ENCODE measurements around the gene AFDN. TPM values are rescaled to one million over a fixed set of nuclear protein-coding genes. Genes with fewer than 3 reads are reported as not detected.

Gene AFDN
- total RNA-seq, 4 donors from 2014 or later, result 66.9 to 88.0 (median 75.3) TPM

DNA sequence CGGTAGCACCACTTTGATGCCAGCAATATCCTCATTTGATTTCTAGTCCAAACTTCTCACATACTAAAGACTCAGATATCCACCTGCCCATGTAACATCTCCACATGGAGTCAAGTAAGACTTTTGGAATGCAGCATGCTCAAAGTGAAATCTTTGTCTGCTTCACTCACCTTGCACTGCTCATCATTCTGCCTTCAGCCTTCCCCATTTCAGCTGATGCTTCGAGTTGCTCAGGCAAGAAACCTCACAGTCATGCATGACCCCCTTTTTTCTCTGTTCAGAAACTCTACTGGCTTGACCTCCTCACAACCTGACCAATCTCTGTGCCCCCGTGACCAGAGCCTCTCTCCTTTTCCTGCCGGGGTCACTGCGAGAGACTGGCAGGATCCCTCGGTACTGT is 129.8 kb downstream of the AFDN start:
- intact Hi-C loops (cut with DNase I), result no loop called here
- H3K4me1 ChIP-seq, result peaks cover 0 to 12% (median 0%) of the 10 kb centered on the region in 4 donors
- TF ChIP-seq, protein P1, sequence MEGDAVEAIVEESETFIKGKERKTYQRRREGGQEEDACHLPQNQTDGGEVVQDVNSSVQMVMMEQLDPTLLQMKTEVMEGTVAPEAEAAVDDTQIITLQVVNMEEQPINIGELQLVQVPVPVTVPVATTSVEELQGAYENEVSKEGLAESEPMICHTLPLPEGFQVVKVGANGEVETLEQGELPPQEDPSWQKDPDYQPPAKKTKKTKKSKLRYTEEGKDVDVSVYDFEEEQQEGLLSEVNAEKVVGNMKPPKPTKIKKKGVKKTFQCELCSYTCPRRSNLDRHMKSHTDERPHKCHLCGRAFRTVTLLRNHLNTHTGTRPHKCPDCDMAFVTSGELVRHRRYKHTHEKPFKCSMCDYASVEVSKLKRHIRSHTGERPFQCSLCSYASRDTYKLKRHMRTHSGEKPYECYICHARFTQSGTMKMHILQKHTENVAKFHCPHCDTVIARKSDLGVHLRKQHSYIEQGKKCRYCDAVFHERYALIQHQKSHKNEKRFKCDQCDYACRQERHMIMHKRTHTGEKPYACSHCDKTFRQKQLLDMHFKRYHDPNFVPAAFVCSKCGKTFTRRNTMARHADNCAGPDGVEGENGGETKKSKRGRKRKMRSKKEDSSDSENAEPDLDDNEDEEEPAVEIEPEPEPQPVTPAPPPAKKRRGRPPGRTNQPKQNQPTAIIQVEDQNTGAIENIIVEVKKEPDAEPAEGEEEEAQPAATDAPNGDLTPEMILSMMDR (IDR thresholded peaks at IDR 0.05), result no peak
- DNase-seq (ENCODE audit: extremely low spot score), result no peak
- H3K27me3 ChIP-seq, result no peaks in the 10 kb centered on the region
- H3K4me3 ChIP-seq, result no peak overlapping the region
- no peaks in the 10 kb centered on the region for H3K9me3 ChIP-seq
- WGBS, result 99% methylated on average over 6 of the region's 6 CpGs
- H3K36me3 ChIP-seq, result peaks cover 11 to 32% (median 19%) of the 10 kb centered on the region in 4 donors
- H3K27ac ChIP-seq (replicated peaks in 1 of 4), result no peak overlapping the region

DNA sequence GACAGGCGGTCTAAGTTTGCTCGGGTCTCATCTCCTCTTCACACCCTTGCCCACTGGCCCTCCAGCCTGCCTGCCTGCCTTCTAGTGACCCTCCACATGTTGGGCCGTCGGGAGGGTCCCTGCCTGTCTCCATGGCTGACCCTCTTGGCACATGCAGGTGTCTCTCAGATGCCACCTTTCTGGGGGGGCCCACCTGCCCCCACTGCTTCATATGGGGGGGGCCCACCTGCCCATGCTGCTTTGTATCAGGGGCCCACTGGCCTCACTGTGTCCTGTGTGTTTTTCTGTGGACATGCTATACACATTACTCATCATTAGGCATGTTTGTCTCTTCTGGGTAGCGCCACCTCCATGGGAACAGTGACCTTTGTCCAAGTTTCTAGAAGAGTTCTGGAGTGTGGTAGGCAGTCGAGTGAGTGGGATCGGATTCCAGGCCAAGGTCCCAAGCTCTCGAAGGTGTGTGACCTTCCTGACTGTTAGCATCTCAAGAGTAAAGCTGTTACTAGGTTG is 130.3 kb downstream of the AFDN start:
- Histone ChIP-seq H3K4me1 (peaks cover 0 to 12% (median 0%) of the 10 kb centered on the region in 4 donors), H3K4me3 (no peak overlapping the region), H3K36me3 (peaks cover 5 to 26% (median 14%) of the 10 kb centered on the region in 4 donors), H3K27ac (replicated peaks in 1 of 4) (no peak overlapping the region), H3K9me3 (no peaks in the 10 kb centered on the region), H3K27me3 (no peaks in the 10 kb centered on the region)
- WGBS, result 97% methylated on average over 8 of the region's 8 CpGs
- intact Hi-C loops (cut with DNase I), result no loop called here
- no peak for TF ChIP-seq EP300 (IDR thresholded peaks at IDR 0.05)
- no peak for TF ChIP-seq POLR2A (IDR thresholded peaks at IDR 0.05; ENCODE audit: low read depth)
- TF ChIP-seq, protein P1 (IDR thresholded peaks at IDR 0.05), result no peak
- TF ChIP-seq POLR2AphosphoS5 (IDR thresholded peaks at IDR 0.05), result no peak
- DNase-seq (ENCODE audit: extremely low spot score), result no peak

DNA sequence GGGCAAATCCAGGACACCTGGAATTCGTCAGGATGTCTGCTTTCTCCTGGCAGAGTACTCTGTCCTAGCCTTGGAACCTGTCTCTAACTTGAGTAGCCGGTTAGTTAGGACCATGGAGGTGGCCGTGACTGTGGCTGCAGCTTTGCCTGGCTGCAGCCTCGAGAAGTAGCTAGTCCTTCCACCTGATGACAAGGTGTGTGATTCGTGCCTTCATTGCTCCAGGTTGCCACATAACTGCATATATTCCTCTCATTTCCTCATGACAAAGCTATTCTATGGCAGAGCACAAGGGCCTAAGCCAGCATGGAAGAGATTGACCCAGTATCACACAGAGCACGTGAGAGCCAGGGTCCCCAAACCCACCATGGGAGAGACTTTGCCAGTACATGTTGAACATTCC is 130.9 kb downstream of the AFDN start:
- H3K27ac ChIP-seq (replicated peaks in 1 of 4), result no peak overlapping the region
- no peak for DNase-seq (ENCODE audit: extremely low spot score)
- peaks cover 0 to 12% (median 0%) of the 10 kb centered on the region in 4 donors for H3K4me1 ChIP-seq
- H3K36me3 ChIP-seq, result peaks cover 9 to 26% (median 16%) of the 10 kb centered on the region in 4 donors
- TF ChIP-seq POLR2AphosphoS5 (IDR thresholded peaks at IDR 0.05) (no peak), EP300 (IDR thresholded peaks at IDR 0.05) (no peak)
- intact Hi-C loops (cut with DNase I), result no loop called here
- WGBS, result 89% methylated on average over 6 of the region's 6 CpGs
- no peaks in the 10 kb centered on the region for H3K27me3 ChIP-seq
- no peaks in the 10 kb centered on the region for H3K9me3 ChIP-seq
- no peak overlapping the region for H3K4me3 ChIP-seq

DNA sequence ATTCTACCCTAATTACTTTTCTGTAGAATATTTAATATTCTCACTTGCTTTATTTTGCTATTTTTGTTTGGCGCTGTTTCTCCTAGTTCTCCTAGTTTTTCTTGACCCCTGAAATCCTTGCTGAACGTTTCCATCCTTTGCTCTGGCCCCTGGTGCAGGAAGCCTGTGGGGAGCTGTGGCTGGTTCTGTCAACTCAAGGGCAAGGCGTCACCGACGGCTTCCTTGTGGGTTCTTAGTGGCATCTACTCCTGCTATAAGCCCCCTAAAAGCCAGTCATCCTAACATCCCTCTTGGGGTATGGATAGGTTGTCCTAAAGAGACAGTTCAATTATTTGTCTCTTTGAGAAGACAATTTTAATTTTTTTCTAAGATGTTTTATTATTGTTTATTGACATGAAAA is 133.9 kb downstream of the AFDN start:
- intact Hi-C loops (cut with DNase I), result no loop called here
- no peak overlapping the region for H3K27ac ChIP-seq (replicated peaks in 1 of 4)
- no peak overlapping the region for H3K4me3 ChIP-seq
- H3K27me3 ChIP-seq, result no peaks in the 10 kb centered on the region
- peaks cover 14 to 36% (median 29%) of the 10 kb centered on the region in 4 donors for H3K36me3 ChIP-seq
- peaks cover 0 to 20% (median 9%) of the 10 kb centered on the region in 4 donors for H3K4me1 ChIP-seq
- 88% methylated on average over 5 of the region's 5 CpGs for WGBS
- no peak for DNase-seq (ENCODE audit: extremely low spot score)
- no peak for TF ChIP-seq POLR2AphosphoS5 (IDR thresholded peaks at IDR 0.05)
- H3K9me3 ChIP-seq, result no peaks in the 10 kb centered on the region

DNA sequence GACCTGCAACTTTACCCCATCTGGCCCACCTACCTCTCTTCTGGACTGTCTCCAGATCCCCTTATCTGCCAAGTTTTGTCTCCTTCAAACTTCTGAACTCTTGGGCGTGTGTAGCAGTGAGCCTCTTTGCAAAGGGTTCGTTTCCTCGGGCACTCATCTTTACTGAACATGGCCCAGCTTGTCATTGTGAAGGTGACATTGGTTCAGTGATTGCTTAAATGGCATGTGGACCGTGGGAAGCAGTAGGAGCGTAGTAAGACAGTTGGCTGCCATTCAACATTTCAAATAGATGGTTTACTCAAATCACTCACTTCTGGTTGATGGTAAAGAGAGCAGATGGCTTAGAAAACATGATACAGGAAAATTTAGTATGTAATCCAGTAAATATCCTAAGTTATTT is 136.0 kb downstream of the AFDN start:
- H3K4me1 ChIP-seq, result peaks cover 0 to 17% (median 9%) of the 10 kb centered on the region in 4 donors
- WGBS, result 82% methylated on average over 5 of the region's 5 CpGs
- H3K27ac ChIP-seq (replicated peaks in 1 of 4), result no peak overlapping the region
- H3K9me3 ChIP-seq, result no peaks in the 10 kb centered on the region
- H3K4me3 ChIP-seq, result no peak overlapping the region
- no peaks in the 10 kb centered on the region for H3K27me3 ChIP-seq
- intact Hi-C loops (cut with DNase I), result no loop called here
- no peak for TF ChIP-seq POLR2A (IDR thresholded peaks at IDR 0.05; ENCODE audit: low read depth)
- TF ChIP-seq POLR2AphosphoS5 (IDR thresholded peaks at IDR 0.05), result no peak
- TF ChIP-seq EP300 (IDR thresholded peaks at IDR 0.05), result no peak
- TF ChIP-seq, protein P1 (IDR thresholded peaks at IDR 0.05), result no peak
- peaks cover 24 to 47% (median 38%) of the 10 kb centered on the region in 4 donors for H3K36me3 ChIP-seq
- no peak for DNase-seq (ENCODE audit: extremely low spot score)

DNA sequence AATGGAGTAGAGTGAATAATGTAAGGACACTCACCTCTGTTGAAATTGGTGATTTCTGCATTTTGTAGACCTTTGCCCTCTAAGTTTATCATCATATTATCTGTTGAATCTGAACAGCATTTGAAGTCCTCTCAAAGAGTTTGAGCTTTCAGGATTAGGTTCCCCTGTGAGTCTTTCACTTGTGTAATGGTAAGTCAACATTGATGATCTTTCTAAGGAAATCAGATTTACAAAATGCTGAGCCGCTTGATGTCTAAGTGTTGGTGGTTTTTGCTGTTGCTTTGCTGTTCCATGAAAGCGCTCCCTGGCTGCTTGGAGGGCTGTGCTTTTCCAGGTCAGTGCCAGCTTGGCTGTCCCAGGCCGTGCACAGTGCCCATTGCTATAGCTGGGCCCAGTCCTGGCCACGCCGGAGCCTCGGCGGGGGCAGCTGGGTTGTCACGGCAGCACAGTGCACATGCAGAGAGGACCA is 136.9 kb downstream of the AFDN start:
- DNase-seq (ENCODE audit: extremely low spot score), result no peak
- H3K27ac ChIP-seq (replicated peaks in 1 of 4), result no peak overlapping the region
- no peak overlapping the region for H3K4me3 ChIP-seq
- H3K9me3 ChIP-seq, result no peaks in the 10 kb centered on the region
- H3K36me3 ChIP-seq, result peaks cover 27 to 56% (median 39%) of the 10 kb centered on the region in 4 donors
- intact Hi-C loops (cut with DNase I), result no loop called here
- peaks cover 0 to 17% (median 9%) of the 10 kb centered on the region in 4 donors for H3K4me1 ChIP-seq
- no peaks in the 10 kb centered on the region for H3K27me3 ChIP-seq
- TF ChIP-seq, protein P1 (IDR thresholded peaks at IDR 0.05), result no peak
- TF ChIP-seq EP300 (IDR thresholded peaks at IDR 0.05) (no peak), POLR2AphosphoS5 (IDR thresholded peaks at IDR 0.05) (no peak), POLR2A (IDR thresholded peaks at IDR 0.05; ENCODE audit: low read depth) (no peak)
- 87% methylated on average over 8 of the region's 8 CpGs for WGBS
